GM18873 (cell line): ENCODE measurements around the gene NEK6.

Source experiments
- ATAC-seq: cut with Tn5 transposase; IDR thresholded peaks from one replicate; pipeline ENCODE4 v1.9.1; 2021; ENCODE audit warnings: mild to moderate bottlenecking, moderate library complexity, moderate number of reproducible peaks; ENCODE audit not compliant: unreplicated experiment, low FRiP score

Gene NEK6

DNA sequence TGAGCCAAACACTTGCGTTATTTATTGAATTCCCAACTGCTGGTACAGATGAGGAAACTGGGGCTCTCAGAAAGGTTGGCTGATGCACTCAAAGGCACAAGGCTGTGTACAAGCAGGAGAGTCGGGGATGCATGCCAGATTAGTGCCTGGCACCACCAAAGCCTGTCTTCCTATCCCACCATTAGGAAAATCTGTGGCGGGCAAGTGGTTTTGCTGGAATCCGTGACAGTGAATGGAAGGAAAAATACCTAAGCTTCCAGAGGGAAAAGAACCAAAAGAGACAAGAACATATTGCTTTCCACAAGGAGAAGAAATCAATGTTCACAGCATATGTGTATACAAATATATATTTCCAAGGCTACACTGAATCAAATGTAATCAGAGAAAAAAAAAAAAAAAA is 106.4 kb downstream of the NEK6 start:
- ATAC-seq: no peak

DNA sequence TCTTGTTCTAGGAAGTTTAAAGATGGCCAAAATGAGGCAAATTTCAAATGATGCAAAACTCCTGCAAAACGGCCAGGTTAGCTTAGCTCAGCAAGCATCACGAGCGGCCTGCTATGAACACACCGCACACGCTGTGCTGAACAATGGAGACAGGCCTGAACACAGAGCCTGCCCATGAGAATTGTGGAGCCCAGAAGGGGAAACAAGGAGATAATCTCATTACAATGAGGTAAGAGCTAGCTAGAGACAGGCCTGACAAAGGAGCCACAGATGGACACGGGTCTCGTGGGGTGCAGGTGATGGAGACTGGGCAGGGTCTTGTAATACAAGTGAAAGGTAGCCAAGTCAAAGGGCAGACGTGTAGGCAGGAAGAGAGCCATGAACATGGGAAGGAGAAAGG is 107.3 kb downstream of the NEK6 start:
- no peak for ATAC-seq

DNA sequence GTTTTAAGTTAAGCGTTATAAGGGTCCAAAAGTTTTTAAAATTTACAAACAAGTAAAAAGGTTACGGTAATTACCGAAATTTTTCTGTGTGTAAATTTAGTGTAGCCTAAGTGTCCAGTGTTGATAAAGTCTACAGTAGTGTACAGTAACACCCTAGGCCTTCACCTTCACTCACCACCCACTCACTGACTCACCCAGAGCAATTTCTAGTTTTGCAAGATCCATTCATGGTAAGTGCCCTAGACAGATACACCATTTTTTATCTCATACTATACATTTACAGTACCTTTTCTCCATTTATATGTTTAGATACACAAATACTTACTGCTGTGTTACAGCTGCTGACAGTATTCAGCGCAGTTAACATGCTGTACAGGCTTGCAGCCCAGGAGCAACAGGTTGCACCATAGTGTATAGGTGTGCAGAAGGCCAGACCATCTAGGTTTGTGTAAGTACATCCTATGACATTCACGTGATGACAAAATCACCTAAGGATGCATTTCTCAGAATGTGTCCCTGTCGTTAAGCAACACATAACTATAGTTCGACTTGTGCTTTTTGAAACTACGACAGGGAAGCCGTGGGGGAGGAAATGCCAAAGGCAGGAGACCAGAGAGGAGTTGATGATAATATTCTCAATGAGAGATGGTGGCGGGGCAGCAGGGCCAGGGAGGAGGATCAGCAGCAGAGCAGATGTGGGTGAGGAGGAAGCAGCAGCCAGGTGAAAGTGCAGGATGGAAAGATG is 108.9 kb downstream of the NEK6 start:
- no peak for ATAC-seq

DNA sequence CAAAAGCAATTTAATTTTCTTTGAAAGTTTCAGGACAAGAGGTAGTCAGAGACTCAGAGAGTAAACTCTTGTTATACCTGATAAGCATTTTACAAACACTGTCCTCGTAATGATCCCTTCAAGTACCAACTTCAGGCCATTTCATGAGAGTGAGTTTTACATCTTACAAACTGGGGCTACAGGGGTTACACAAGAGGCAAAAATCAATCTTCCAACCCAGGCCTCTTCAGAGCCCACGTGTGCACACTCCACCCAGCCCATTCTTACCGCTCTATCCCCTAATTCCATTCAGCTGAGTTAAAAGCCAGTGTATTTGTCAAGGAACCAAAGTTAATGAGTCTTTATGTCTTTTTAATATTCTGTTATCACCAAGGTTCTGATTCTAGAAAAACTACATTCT is 110.9 kb downstream of the NEK6 start:
- no peak for ATAC-seq

DNA sequence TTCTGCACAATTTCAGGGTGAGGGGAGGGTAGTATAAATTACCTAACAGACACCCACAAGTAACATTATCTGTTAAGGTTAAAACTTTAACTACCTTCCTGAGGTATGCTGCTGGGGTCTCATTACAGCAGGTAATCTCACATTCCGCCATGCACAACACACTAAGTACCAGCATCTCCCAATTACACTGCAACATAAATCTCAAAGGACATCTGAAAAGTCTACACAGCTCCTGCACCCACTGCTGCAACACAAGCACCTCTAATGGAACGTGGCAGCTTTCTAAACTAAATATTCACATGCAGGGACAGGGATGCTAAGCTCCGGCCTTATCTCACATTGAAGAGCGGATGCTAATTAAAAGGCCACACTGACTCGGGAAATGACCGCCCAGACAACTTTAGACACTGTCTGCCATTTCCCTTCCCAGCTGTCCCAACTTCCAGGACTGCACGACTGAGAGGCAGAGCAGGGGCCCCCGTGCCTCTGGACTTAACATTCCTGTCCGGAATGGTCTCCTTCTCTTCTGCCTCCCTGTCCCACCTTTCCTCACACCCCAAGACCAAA is 111.6 kb downstream of the NEK6 start:
- no peak for ATAC-seq

DNA sequence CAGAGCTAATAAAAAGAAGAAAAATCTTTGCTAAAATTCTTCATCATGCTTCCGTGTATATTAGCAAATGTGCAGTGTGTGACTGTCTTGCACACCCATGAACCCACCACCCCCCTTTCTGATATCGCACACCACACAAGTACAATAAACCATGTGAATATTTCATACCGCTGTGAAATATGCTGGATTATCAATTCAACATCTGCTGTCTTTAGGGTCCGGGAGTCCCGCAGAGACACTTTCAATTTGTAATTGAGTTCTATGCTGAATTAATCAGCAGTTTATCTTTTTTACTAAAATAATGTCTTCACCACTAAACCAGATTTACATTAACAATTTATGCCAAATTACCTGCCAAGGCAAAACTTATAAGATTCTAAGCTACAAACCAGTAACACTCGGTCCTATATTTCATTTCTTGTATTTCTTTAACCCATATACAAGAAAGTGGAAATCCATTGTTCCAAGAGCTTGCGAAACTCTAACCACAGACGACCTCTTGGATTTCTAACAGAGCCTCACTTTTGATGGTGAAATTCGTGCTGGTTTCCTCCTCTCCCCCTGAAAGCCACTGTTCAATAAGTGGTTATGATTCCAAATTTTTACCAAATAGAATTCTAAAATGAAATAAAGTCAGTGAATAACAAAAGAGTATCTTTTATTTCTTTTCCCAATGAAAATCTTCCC is 113.3 kb downstream of the NEK6 start:
- ATAC-seq: no peak

DNA sequence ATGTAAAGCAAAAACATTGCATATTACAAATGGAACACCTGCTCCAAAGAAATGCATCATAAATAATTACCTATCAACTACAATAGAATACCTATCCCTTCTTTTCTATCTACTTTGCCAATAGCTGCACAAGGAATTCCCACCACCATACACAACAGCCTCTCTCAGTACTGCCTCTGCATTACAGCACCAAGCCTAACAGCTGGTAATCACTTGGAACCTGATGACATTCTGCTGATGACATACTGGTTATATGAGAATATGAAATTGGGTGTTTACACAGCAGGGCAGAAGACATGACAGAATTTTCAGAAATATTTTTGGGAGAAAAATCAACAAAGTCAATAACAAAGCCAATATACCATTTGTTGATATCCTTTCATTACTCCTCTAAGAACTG is 114.3 kb downstream of the NEK6 start:
- no peak for ATAC-seq

DNA sequence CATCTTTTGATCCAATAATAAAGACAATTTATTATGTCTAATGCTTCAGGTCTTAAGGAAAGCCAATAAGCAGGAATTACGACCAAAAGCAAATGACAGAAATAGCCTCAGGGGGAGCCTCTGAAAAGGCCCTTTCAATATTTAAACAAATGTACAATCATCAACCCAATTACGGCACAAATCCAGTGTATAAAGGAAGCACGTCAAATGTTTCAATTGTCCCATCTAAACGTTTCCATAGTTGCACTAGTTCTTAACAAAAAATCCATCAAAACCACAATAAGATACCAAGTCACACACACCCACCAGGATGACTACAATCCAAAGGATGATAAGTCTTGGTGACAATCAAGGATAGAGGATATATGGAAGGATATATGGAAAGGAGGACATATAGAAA is 115.6 kb downstream of the NEK6 start:
- ATAC-seq: no peak

DNA sequence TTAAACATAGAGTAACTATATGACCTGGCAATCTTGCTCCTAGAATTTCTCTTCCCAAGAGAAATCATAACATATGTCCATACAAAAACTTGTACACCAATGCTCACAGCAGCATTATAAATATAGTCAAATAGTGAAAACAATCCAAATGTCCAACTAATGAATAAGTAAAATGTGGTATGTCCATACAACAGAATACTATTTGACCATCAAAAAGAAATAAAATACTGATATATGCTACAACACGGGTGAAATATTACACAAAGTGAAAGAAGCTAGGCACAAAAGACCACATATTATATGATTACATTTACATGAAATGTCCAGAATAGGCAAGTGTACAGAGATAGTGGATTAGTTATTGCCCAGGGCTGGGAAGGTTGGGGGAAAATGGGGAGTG is 116.1 kb downstream of the NEK6 start:
- no peak for ATAC-seq

DNA sequence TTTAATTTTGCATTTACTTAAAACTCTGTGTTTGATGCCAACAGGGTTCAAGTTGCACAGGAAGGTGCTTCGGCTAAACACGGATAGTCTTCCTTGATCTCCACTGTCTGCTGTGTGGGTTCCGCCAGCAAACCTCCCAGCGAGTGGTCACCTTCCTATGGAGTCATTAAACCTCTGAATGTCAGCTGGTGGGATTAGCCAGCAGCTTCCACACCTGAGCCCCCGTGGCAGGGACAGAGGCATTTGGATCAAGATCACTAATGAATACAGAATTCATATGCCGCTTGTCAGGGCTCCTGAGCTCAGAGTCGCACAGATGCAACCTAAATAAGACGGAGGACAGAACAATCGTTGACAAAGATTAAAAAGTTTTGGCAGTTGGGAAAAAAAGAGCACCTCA is 118.0 kb downstream of the NEK6 start:
- no peak for ATAC-seq

DNA sequence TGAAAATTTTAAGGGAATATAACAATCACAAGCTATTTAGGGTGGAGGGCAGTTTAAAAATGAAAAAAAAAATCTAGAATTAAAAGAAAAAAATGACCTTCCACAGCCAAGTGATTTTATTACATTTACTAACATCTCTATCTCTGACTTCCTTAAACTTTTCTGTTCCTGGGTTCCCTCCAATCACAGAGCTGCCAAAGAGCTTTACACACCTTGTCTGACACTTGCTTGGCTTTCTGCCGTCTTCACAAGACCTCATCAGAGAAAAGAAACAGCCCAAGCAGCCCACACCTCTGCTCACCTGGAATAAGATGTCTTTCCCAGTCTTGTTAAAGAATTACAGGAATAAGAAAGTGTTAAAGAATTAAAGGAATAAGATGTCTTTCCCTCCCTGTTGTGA is 118.6 kb downstream of the NEK6 start:
- no peak for ATAC-seq

DNA sequence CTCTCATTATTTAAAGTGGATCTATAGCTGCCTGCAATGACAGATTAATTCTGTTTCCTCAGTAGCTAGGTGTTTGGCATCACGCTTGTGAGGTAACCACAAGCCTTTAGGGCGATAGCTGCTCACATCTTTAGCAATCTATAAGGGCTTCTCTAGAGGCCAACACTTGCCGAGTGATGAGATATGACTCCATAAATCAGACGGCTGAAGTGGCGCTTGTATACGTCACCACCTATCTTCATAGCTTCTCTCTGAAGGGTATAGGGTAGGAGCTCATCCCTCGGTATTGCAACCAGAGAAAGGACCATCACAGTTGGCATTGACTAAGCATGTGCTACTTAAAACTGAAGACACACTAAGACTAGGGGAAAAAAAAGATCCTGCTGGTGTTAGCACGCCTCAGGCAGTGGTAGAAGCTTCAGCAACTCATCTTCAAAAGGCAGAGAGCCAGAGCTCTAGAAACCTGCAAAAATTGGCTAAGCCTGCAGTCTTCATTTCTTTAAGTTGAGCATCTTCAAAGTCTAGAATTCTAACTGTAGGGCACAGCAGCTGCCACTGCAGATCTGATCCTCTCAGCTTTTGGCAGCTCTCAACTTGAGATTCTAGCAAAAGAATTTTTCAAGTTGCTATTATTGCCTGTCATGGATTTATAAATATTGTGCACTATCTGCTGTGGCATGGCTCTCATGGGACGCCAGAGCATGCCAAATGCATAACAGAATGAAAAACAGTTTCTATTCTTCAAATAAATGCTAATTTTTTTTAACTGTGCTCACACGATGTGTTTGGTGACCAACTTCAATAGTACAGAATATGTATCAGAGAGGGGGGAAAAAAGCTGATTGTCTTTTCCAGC is 120.0 kb downstream of the NEK6 start:
- ATAC-seq: no peak

DNA sequence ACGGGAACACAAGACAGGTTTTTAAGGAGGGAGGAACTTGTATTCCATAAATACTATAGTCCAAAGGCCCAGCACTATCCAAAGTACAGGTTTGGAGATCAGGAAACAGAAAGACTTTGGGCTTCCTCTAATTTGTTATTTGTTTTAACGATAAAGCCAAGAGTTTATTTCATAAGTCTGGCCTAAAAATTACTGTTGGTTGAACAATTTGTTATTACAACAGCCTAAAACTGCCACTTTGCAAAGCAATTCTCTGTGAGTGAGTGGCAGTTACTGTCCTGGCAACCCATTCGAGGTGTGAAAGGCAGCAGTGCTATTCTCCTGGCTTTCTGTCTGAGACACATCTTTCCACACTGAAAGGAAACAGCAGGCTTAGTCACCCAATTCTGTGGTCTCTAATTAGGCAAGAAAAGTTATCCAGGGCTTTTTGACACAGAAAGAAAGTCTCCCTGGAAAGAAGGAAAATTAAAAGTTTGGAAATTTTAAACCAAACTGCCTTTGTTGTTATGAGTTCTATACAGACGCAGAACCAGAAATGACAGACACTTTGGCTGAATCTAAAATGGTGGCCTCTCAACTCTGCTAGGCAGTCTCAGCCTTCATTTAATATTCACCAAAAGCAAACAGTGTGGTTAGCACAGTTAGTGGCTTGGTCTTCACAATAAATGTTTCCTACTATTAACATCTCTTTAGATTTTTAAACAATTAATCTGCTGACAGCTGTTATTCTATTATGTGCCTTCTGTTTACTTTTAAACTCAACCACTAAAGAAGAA is 123.6 kb downstream of the NEK6 start:
- no peak for ATAC-seq

DNA sequence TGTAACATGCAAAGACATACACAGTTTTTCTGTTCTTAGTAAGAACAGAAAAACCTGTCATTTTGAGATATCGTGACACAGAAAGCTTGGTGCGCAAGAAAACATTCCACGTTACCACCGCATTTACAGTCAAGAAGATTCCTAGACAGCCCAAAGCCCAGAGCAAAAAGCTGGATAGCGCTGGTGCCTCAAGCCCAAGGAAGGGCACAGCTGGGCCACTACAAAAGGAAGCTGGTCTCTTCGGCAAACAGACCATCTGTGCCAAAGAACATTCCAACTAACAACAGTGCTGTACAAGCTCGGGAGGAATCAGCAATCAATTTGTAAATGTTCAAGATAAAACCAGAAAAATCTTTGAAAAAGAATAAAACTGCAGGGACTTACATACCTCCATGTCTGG is 126.5 kb downstream of the NEK6 start:
- ATAC-seq: no peak

DNA sequence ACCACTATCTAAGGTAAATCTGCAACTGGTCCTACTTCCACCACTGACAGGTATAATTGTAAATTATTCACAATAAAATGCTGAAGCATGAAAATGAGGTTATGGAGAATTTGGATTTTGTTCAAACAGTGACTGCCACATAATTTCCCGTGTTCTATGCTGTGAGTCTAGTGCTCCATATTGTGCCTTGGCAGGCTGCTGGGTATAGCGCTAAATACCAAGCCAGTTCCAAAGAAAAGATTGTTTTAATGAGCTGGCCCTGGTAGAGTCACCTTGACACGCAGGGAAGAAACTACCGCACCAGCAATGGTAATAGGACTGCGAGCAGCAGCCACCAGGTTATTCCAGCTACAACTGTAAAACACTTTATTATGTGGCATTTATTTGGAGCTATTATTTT is 127.1 kb downstream of the NEK6 start:
- no peak for ATAC-seq

DNA sequence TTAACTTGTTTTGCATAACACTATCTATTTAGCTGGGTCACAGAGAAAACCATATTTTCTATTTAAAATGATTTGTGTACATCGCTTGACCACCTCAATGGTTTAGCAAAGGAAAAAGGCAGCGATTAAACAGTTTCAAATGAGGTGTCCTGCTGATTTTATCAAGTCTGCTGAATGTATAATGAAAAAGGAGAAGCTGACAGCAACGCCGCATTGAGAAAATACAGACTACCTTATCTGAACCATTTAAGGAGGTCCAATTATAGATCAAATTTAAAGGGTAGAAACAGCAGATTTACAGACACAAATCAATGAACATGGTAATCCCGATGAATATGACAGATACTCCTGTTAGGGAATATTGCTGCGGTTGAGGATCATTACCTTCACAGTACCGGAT is 127.9 kb downstream of the NEK6 start:
- ATAC-seq: no peak

DNA sequence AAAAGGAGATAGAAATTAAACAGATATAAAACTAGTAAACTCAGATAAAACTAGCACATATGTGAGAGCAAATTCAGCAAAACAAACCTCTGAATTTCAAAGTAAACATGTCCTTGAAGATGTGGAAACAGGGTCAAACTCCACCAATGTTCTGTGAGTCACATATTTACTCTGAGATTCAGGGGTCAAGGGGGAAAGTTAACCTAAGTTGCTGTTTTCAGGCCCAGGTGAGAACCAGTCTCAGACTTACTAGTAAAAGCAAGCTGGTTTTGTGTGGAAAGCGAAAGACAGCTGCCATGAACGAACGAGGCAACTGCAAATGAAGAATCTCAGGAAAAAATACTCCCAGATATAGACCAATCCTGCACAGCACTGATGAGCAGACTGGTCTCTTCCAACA is 128.5 kb downstream of the NEK6 start:
- ATAC-seq: no peak

DNA sequence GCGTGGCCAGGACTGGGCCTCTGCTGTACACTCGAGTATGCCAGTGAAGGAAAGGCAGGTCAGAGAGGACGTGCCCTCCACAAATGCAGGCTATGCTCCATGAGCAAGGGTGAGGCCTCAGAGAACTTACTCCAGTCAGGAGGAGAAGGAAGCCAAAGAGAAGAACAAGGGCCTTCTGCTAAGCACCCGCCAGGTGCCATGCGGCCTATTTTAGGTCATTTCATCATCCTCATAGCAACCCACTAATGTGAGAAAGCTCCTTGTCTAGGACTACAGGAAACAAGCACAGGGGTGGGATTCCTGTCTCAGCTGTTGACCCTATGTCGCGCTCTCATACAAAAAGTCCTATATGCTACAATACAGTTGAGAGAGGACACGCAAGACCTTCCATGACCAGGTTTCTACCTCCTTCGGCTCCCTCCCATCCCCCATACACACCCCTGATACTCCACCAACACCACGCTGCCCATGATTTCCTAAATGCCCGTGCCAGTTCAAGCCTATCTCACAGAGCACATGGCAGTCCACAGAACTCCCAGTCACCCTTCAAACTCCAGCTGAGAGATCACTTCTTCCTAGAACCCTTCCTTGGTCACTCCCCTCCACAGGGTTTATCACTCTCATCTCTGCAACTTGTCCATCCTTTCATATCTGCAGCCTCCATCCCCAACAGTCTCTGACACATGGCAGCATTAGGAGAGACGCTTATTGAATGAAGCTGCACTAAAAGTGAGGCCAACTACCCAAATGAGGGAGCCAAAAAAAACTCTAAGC is 130.7 kb downstream of the NEK6 start:
- ATAC-seq: no peak

DNA sequence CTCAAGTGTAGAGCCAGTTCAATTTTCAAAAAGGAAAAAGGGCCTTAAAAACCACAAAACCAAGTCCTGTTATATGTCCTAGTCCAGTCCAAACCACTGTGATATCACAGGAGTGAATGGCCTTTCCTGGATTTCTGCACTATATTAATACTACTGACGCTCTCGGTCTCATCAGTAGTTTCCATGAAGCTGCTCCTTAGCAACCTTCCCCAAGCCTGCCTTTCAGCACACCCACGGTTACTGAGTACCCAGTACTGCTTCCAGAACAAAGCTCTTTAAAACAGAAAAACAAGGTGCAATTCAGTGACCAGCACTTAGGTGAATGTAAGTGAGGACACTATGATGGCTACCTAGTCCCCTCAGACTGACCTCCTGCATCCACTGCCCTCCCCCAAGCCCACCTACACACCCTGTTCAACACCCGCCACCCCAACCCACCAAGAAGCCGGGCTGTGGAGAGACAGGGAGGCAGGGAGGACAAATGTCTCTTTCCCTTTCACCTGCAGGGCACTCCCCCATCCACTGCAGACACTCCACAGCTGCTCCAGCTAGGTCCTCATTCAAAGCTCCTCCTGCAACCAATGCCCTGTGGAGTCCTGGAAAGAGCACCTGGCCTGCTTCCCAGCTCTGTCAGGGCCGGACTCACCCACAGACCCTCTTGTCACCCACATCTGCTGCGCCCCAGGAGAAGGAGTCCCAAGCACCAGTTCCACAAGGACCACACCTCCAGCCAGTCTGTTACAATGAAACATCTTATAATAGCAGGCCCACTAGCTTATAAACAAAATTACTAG is 131.6 kb downstream of the NEK6 start:
- no peak for ATAC-seq
